CD4-positive, alpha-beta T cell treated with Interleukin-15 for 1 hour (primary cell): Measurements from ENCODE around the gene ADAMTS2.

Experiments used
- DNase-seq: peaks from one replicate; pipeline ENCODE4 v3.0.0-alpha.2; 2020

The ADAMTS2 gene

DNA sequence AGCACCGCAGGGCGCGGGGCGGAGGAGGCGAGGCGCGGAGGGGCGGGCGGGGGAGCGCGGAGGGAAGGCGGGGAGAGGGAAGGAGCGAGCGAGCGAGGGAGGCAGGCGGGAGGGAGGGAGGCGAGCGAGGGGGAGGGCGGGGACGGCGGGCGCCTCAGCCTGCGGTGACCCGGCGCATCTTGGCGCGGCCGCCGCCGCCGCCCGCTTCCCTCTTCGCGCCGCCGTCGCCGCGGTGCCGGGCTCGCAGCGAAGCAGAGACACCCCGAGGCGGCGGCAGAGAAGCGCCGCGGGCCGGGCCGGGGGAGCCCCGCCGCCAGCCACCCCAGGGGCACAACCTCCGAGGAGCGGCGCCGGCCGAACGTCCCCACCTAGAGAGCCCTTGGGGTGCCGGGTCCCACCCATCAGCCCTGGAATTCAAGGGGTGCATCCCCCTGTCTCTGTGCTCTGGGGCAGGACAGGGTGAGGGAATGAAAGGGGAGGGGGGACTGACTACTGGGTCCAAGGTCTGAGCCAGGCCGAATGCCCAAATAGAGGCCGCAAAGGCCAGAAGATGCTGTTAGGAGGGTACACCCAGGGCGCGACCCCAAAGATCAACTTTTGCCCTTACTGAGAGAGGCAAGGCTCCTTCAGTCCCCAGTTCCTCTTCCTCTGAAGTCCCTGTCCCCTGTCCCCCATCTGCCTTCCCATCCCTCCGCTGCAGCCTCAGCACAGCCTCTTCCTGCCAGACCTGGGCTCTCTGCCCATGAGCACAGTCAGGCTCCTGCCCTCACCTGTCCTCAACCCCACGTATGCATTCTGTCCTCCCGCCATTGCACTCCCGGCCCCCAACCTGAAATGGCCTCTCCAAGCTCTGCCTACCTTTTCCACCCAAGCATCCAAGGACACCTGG lies at the start of gene ADAMTS2:
TSS of gene ADAMTS2 (minus strand) at position 29 of the 889 bp plus-strand sequence. CDS start 133 bp downstream, outside the sequence.
- DNase-seq = no peak

DNA sequence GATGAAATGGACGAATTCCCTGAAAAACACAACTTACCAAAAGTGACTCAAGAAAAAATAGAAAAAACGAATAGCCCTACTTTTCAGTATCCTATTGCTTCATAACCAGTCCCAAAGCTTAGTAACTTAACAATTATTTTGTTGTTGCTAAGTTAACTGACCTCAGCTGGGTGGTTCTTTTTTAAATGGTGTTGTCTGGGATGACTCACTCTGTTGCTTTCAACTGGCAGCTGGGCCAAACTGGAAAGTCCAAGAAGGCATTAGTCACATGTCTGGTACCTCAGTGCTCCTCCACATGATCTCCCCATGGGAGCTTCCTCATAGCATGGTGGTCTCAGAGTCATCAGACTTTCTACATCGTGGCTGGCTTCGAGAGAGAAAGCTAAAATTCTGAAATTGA lies 47.8 kb upstream of the ADAMTS2 start:
- no peak for DNase-seq

DNA sequence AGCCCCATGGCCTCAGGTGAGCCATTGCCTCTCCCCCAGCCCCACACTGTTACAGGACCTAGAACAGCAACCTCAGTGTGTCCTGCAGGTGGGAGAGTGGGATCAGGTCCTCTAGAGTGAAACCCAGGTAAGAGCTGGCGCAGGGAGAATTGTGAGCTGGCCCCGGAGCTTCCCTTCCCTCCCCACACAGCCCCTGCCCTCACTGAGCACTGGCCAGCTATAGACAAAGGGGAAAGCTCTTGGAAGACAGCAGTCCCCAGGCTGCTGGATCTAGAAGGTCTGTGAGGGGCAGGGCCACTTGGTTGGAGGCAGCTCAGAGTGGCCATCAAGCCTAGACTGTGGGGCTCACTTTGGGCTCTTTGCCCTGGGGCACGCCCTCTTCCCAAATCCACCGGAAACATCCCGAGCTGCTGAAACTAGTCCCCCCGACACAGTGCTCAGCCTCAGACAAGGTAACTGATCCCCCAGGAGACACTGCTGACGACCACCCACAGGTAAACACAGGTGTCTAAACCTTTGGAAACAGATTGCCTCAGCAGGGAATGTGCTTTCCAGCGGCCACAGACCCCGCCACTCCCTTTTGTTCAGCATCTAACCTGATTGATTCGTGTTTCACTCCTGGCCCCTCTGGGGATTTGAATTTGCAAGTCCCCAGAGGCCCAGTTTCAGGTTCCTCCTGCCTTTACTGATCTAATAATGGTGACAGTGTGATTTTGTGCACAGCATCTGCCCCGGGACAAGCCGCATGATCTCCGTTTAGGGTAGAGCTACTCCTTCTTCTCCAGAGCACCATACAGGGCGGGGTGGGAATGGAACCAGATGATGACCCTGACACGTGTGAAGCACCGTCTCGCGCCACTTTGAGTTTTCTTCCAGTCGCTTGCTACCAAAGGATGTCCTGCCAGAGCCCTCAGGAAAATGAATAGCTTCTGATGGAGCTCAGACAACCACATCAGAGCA lies 42.2 kb upstream of the ADAMTS2 start:
- no peak for DNase-seq

DNA sequence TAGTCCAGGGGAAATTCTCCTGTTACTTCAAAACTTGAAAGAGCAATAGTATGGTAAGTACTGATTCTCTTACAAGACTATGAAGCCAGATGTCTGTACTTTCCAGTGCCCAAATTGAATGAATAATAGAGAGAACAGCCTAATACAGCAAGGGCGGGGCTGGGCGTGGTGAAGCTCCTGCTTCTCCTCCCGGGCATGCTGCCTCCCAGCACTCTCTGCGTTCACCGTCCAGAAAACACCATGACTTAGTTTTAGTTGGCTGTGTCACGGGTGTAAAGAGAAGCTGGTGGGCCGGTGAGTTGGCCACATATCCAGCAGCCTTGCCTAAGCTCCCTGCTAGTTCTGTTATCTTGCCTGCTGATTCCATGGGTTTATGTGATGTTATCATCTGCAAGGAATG lies 40.7 kb upstream of the ADAMTS2 start:
- DNase-seq = no peak

DNA sequence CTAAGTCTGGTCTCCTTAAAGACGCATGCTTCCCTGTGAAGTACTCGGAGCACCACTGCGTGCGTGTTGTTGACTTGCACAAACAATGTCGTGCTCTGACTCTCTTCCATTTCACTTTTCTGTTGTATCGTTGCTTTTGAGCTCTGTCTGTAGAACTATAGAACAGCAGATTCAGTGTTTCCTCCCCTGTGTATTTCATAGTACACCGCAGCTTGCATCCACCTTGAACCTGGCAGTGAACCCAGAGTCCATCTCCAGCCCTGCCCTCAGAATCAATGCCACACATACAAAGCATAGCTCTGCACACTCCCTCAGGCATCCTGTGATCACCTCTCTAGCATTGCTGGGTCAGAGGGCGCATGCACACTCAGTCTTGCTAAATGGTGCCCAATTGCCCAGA lies 37.2 kb upstream of the ADAMTS2 start:
- no peak for DNase-seq

DNA sequence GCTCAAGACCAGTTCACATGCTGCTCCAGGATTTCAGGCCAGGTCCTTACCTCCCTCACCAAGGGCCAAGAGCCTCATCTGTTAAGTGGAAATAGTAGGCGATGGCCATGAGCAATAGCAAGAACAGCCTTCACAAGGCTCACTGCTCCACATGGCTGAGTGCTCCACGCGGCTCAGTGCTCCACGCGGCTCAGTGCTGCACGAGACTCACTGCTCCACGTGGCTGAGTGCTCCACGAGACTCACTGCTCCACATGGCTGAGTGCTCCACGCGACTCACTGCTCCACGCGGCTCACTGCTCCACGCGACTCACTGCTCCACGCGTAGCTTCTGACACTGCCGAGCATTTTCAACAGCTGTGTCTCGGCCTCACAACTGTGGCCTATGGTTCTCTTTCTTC lies 36.4 kb upstream of the ADAMTS2 start:
- no peak for DNase-seq

DNA sequence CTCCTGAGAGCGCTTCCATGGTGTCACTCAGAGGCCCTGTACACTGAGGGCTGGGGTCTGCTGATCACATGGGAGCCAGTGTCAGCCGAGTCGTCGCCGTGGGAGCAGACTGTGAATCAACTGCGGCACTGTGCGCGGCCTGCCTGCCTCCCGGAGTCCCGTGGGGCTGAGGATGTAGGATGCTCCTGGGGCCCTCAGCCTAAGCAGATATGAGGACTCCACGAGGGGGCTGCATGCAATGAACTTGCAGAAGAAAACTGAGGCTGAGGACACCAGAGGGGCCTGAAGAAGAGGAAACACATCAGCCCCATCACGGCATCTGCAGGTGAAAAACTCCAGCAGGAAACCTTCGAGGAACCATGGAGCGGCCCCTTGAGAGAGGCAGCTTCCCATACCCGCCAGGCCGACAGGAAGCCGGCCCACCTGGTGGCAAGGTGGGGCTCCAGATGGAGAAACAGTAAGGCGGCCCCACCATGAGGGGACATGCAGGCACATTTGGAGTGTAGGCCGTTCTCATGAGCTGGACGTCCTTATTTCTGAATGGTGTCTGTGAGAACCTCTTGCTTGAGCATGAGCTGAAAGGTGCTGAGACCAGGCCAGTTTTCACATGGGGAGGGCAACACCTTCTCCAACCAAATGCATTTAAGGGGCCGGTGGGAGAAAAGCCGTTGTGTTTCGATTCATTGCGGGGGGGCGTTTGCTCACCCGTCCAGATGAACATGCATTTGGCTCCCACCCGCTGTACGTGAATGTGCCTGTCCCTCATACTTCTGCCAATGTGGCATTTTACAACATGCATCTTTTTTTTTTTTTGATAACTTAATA lies 35.2 kb upstream of the ADAMTS2 start:
- DNase-seq = no peak

DNA sequence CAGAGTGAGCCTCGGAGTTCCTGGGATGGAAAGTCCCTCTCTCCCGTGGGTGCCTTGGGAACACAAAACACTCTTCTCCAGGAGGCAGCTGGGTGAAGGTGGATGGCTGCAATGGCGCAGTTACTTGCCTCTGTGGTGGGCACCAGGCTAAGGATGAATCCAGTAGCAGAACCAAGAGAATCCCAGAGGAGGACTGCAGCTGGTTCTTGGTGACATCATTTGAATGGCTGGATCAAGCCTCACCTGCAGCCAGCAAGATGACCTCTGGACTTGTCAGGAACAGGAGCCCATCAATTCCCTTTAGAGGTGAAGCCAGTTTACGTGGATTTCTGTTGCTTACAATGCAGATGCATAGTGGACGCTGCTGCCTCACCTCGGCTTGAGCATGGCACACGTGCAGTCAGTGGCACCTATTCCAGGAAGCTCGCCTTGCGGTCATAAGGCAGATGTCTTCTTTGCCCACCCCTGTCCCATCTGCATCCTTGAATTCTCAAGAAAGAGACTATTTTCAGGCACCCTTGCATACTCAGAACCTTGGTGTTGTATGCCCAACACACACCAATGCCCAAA lies 34.1 kb upstream of the ADAMTS2 start:
- no peak for DNase-seq

DNA sequence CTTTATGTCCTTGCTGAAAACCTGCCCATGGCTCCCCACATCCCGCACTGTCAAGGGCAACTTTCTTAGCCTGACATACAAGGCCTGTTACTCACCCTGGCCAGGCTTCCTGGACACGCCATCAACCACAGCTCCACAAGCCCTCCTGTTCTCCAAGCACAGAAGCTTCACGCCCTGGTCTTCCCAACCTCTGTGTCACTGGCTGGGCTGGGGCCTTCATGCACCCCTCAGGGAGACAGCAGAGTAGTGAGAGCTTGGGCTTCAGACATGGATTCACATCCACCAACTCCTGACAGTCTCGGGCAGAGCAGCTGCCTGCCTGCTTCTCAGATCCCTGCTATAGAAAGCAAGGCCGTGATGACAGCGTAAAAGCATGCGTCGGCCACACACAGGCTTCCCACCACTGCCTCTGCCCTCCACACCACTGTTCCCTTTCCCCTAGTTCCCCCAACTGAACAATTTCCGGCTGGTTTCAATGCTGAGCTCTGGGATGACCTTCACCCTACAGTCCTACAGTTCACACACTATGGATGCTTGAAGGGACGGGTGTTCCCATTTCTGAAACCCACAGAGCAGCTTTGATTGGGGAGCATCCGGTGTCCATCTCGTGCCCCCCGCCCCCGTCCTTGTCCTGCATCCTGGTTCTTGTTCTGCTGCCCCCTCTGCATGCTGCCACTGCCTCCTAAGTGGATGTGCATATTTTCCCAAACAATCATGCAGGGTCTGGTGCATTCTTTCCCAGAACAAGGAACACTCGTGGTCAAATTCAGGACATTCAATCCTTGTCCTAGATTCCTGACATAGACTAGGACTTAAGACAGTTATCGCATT lies 33.4 kb upstream of the ADAMTS2 start:
- no peak for DNase-seq

DNA sequence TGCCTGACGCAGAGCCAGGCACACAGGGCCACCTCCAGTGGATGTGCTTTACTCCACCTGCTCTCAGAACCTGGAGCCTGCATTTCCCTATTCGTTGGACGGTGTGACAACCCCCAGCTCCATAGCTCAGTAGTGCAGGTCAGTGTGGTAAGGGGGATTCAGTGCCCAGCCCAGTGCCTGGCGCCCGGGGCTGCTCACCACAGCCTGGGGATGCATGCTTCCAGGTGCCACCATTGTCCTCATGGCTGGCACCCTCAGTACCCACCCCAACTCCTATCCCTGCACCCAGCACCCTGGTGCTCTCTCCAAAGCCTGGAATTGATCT lies 32.8 kb upstream of the ADAMTS2 start:
- no peak for DNase-seq

DNA sequence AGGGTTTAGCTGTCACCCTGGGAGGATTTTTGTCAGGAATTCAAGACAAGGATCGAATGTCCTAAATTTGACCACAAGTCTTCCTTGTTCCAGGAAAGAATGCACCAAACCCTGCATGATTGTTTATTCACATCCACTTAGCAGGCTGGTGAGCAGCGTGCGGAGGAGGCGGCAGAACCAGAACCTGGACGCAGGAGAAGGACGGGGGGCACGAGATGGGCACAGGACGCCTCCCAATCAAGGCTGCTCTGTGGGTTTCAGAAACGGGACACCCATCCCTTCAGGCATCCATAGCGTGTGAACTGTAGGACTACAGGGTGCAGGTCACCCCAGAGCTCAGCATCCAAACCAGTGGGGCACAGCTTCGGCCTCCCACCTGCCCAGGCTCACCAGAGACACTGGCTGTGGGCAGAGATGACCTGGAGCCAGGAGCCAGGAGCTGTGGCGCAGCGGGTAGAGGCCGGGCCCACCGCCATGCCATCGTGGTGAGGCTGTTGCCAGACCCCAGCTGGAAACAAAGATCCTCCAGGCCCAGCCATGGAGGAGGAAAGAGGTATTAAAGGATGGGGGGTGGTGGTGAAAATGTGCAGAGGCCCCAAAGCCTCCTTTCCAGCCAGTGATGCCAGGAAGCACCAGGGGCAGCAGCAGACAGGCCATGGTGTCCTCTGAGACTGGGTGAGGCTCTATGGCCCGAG lies 32.3 kb upstream of the ADAMTS2 start:
- DNase-seq = no peak

DNA sequence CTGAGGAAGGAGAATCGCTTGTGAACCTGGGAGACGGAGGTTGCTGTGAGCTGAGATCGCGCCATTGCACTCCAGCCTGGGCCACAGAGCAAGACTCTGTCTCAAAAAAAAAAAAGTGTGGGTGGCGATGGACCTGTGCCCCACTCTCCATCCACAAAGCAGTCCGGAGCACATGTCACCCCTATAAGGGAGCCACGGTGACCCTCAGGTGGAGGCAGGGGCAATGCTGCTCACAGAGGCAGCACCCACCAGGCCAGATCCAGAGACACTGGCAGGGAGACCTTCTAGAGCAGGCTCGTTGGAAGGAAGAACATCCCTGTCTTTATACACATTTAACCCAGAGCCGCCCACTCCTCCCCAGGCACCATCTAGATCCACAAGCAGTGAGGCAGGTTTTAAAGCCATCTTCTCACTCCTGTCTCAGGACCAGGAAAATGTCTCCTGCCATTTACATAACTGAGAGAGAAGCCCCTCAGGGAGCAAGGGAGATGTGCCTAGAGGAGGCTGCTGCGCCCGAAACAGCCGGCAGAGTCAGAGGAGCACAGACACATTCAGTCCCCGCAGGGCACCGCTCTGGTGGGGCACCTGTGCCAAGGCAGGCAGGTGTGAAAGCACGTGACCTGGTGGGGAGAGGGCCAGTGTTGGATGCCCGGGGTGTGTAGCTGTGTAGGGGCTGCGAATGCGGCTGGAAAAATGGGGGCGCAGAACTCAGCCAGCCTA lies 31.6 kb upstream of the ADAMTS2 start:
- no peak for DNase-seq

DNA sequence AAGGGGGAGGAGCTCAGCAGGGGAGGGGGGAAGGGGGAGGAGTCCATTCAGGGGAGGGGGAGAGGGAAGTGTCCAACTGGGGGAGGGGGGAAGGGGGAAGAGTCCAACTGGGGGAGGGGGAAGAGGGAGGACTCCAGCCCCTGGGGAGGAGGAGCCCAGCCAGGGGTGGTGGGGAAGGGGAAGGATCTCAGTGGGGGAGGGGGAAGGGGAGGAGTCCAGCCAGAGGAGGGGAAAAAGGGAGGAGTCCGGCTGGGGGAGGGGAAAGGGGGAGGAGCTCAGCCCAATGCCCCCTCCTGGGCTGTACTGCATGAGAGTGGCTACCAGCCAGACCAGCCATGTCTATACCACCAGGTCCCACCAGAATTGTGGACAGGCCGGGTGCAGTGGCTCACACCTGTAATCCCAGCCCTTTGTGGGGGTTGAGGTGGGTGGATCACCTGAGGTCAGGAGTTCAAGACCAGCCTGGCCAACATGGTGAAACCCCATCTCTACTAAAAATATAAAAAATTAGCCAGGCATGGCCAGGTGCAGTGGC lies 30.6 kb upstream of the ADAMTS2 start:
- DNase-seq = no peak

DNA sequence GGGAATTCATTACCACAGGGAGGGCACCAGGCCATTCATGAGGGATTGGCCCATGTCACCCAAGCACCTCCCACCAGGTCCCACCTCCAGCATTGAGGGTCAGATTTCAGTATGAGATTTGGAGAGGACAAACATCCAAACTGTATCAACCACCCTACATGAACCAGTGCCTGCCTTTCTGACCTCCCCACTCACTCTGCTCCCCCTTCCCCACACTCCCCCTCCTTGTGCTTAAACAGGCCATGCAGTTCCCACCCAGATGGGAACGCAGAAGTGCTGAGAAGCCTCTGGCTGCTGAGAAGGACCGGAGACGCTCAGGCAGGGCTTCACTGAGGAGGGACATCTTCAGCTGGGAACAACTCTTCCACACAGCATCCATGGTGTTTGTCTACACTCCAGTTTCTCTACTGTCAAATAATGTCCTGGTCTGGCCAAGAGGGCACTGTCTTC lies 30.0 kb upstream of the ADAMTS2 start:
- DNase-seq = no peak

DNA sequence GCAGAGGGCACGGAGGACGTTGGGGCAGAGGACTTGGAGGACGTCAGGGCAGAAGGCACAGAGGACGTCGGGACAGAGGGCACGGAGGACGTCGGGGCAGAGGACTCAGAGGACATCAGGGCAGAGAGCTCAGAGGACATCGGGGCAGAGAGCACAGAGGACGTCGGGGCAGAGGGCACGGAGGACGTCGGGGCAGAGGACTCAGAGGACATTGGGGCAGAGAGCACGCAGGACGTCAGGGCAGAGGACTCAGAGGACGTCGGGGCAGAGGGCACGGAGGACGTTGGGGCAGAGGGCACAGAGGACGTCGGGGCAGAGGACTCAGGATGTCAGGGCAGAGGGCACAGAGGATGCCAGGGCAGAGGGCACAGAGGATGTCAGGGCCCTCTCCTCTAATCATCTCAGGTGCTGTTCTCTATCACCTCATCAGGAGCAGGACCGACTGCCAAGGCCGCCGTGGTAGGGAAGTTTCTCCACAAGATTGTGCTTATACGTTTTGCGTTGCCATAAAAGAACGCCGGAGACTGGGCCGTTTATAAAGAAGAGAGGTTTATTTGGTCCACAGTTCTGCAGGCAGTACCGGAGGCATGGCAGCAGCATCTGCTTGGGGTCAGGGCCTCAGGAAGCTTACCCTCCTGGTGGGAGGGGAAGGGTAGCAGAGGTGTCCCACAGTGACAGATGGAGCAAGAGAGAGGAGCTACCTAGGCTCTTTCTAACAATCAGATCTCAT lies 29.4 kb upstream of the ADAMTS2 start:
- no peak for DNase-seq

DNA sequence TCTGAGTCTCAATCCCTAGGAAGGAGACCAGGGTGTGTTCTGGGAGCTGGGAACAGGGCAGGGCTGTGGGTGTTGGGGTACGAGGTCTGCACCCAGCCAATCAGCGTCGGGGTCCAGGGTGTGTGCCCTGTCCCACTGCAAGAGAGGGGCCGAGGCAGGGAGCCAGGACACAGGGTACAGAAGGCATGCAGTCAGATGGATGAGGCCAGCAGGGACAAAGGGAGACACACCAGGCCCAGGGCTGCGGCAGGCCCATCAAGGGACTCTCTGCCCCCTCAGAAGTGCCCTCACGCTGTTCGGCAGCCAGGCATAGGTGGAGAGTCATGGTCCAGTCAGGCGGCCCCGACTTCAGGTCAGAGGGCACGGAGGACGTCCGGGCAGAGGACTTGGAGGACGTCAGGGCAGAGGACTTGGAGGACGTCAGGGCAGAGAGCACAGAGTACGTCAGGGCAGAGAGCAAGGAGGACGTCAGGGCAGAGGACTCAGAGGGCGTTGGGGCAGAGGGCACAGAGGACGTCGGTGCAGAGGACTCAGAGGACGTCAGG lies 28.8 kb upstream of the ADAMTS2 start:
- no peak for DNase-seq

DNA sequence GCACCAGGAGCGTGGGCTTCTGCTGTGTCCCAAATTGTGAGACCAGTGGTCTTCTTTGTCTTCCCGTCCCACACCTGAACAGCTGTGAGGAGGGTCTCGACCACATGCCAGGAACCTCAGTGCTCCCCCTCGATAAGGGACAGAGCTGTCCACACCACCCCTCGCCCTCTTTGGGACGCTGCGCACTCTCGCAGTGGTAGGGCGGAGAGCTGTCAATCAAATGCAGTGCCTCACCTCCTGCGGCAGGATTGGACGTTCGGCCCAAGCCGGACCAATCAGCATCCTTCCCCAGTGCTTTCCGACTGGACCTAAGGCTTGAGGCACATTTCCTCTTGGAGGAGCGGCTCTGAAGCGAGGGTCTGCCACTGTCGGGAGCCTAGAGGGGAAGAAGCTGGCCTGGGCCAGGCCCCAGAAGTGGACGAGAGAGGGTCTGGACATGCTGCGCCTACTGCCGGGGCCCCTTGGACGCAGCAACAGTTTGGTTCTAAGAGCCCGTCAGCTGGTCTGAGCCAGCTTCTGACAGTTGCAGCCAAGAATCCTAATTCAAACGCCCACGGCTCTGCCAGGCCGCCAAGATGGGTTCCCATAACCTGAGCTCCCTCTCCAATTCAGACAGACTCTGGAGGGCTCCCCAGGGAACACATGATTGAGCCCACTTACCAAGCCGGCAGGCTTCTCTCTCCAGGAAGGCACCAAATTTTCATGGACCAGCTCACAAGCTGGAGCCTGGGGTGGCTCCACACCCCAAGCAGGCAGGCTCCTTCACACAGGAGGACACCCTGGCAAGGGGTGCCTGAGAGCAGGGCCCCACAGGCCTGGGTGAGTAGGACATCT lies 28.1 kb upstream of the ADAMTS2 start:
- DNase-seq = no peak
